GM13976 (cell line): ENCODE data around the gene MRPL12.
"Not testable (repeated sequence)": the region's sequence is repeated elsewhere in the genome, so short reads cannot be mapped to it uniquely, and the experiment has no call there.

Experiments used
- DNase-seq: peaks from one replicate; pipeline ENCODE4 v3.0.0; 2012; ENCODE audit warnings: low spot score
- in situ Hi-C: fragments of 300-500 bp; cut with MboI; formaldehyde crosslinking; loops from one replicate; pipeline ENCODE4 v1.12.0; 2022; ENCODE audit warnings: low sequenced_read_pairs, mixed read lengths, inconsistent platforms; ENCODE audit not compliant: unreplicated experiment
- TF ChIP-seq, protein P1 (sequence below): IDR thresholded peaks from 2 replicates; pipeline ENCODE4 v1.5.1; 2012; ENCODE audit warnings: borderline replicate concordance, mild to moderate bottlenecking; ENCODE audit not compliant: insufficient read depth; ENCODE audit errors: extremely low read depth, missing control alignments, control extremely low read depth

MRPL12 gene

DNA sequence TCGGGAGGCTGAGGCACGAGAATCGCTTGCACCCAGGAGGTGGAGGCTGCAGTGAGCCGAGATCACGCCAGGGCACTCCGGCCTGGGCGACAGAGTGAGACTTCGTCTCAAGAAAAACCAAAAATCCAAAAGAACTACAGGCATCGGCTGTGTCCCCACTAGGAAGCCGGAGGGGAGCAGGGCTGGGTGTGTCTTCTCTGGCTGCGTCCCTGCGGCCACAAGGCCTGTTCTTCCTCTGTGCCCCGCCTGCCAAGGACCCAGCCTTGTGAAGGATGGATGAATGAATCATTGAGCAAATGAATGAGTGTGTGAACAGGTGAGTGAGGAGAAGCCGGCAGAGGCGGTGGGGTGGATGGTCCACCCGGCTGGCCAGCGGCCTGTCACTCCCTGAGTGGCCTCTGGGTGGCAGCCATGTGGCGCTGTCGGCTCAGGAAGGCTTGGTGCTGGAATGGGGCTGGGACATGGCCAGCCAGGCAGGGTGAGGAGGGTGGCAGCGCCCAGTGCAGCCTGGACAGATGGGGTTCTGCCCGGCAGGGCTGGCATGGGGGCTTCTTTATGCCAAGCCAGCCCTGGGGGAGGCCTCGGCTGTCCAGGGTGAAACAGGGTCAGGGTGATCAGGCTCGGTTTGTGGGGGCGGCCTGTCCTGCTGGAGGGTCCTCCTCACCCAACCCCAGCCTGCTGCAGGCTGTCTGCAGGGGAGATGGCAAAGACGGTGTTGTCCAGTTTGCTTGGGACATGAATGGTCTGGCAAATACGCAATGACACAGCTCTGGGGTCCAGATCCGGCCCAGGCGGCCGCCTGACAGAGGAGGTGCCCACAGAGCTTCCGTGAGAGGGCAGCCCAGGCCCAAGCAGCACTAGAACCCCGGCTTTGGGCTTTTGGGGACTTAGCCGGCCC lies 30.6 kb downstream of the MRPL12 start:
- in situ Hi-C loops, result no loop called here
- peak; percentile 96 for DNase-seq

DNA sequence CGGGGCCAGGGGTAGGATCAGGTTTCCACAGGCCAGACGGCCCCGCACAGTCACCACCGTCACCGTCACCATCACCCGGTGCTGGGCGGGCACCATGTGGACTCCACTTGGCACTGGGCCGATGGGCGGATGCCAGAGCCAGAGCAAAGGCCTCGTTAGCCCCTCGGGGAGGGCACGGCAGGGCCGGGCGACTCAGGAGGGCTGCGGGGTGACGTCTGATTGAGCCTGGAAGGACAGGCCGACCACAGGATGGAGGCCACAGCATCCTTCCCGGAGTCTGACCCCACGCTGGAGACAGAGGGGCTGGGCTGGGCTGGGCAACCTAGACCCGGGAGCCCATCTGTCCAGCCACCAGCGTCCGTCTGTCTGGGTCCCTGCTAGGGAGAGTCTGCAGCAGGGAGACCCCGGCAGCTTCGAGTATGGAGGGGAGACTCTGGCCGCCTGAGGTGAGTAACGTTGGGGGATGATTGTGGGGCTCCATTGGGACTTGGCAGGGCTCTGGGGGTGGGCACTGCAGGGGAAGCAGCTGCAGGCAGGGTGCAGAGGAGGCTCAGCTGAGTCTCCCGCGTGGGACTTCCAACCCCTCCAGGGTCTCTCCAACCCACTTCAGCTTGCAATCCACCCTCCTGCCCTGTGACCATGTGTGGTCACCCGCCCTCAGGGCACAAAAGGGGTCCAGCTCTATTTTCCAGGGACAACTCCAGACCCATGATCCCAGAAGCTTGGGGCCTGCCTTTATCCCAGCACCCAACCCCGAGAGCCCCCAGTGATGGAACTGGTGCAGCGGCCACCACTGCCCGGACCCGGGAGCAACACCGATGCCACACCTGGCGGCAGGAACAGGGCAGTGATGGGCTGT lies 31.5 kb downstream of the MRPL12 start:
- TF ChIP-seq, protein P1, sequence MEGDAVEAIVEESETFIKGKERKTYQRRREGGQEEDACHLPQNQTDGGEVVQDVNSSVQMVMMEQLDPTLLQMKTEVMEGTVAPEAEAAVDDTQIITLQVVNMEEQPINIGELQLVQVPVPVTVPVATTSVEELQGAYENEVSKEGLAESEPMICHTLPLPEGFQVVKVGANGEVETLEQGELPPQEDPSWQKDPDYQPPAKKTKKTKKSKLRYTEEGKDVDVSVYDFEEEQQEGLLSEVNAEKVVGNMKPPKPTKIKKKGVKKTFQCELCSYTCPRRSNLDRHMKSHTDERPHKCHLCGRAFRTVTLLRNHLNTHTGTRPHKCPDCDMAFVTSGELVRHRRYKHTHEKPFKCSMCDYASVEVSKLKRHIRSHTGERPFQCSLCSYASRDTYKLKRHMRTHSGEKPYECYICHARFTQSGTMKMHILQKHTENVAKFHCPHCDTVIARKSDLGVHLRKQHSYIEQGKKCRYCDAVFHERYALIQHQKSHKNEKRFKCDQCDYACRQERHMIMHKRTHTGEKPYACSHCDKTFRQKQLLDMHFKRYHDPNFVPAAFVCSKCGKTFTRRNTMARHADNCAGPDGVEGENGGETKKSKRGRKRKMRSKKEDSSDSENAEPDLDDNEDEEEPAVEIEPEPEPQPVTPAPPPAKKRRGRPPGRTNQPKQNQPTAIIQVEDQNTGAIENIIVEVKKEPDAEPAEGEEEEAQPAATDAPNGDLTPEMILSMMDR, result no peak
- no peak for DNase-seq
- in situ Hi-C loops, result no loop called here

More for the DNA sequence above, 30.6 kb downstream of the MRPL12 start:
- TF ChIP-seq, protein P1, result peak; percentile 97

DNA sequence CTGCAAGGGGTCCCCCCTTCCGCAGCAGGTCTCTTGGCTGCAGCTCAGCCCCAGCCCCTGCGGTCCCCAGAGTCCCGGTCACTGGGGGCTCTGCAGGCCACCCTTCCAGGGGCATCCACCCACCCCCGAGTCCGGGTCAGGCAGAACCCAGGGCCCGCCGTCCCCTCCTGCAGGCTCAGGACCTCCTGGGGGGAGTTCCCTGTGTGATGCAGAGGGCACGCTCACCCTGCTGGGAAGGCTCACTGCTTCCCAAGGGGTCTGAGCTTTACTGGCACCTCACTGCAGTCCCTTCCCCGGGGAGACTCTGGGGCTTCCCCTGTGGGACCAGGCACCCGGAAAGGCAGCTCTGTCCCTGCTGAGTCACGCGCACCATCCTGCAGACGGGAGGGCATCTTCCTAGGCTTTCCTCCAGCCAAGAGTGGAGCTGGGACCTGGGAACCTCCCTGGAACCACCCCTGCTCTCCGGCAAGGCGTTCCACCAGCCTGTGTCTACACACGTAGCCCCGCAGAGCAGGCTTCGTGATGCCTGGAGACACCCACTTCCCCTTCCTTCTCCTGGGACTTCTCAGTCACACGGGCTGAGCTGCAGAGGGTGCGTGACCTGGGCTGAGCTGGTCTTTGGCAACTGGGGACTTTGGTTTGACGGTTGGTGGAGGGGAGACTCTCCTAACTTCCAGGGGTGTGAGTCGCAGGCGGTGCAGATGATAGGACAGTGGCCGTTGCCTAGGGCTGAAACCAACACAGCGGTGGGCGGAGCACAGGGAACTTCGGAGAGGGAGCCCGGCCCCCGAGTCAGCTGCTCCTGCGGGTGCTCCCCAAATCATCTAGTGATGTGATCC lies 32.3 kb downstream of the MRPL12 start:
- in situ Hi-C loops, result no loop called here
- peak; percentile 77 for DNase-seq
- TF ChIP-seq, protein P1, result no peak

DNA sequence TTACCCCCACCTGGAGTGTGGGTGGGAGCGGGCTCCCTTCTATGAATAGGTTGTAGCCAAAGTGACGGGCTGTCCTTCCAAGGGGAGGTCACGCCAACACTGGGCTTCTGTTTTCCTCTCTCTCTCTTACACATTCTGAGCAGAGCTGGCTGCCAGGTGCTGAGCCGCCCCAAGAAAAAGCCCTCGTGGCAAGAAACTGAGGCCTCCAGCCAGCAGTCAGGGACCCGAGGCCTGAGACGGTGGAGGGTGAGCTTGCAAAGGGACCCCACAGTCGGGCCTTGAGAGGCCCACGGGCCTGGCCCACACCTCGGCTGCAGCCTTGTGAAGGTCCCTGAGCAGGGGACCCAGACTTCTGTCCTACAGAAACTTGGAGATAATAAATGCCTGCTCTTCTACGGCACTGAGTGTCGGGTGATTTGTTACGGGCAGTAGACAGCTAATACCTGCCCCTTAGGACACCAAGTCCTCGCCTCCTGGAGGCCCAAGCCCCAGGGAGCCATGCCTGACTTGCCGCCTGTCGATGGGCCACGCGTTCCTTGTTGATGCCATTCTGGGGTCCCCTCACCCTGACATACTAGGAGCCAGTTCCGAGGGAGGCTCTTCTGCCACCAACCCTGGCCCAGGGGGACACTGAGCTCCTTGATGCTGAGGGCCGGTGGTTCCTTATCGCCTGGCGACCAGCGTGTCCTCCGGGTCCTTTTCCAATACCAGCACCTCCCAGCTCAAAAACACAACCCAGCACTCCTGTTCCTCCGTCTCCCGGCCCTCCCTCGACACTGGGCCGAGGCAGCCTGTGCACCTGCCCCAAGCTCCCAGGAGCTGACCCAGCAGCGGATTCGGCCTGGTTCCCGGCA lies 35.0 kb downstream of the MRPL12 start:
- no peak for DNase-seq
- TF ChIP-seq, protein P1, result no peak
- in situ Hi-C loops, result no loop called here

DNA sequence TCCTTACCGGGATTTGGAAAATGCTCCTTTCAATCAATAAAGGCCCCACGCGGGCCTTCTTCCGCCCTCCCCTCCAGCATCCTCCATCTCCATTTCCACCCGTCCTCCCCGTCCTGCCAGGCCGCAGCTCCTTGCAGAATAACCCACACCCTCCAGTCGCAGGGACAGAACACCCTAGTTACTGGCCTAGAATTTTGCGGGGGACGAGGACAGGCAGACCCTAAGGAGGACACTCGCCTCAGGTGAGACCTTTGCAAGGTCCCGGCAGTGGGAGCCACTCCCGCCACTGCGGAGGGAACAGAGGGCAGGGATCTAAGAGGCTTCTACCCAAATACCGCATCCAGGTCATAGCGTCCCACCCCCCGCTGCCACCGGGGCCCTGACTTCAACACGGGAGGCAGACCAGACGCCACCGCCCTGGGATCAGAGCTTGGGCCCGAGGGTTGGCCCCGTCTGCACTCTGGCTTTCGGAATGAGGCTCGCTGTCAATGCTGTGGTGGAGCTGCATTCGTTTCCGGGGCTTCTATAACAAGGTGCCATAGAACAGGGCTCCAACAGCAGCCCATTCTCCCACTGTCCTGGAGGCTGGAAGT lies 35.7 kb downstream of the MRPL12 start:
- DNase-seq, result no peak
- in situ Hi-C loops, result no loop called here
- TF ChIP-seq, protein P1, result no peak

DNA sequence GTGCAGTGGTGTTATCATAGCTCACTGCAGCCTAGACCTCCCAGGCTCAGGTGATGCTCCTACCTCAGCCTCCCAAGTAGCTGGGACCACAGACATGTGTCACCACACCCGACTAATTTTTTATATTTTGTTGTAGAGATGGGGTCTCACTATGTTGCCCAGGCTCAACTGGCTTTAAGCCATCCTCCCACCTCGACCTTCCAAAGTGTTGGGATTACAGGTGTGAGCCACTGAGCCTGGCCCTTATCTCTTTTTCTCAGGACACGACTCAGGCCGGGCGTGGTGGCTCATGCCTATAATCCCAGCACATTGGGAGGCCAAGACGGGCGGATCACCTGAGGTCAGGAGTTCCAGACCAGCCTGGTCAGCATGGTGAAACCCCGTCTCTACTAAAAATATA lies 36.4 kb downstream of the MRPL12 start:
- DNase-seq, in situ Hi-C loops: not testable (repeated sequence)
